ENCODE measurements around the gene DROSHA. TPM values are rescaled to one million over a fixed set of nuclear protein-coding genes. Genes with fewer than 3 reads are reported as not detected.

DROSHA gene
- total and polyA plus RNA-seq, 2 of the 4 experiments (the other 2 are of a cell fraction): 36.4 to 36.5 TPM

DNA sequence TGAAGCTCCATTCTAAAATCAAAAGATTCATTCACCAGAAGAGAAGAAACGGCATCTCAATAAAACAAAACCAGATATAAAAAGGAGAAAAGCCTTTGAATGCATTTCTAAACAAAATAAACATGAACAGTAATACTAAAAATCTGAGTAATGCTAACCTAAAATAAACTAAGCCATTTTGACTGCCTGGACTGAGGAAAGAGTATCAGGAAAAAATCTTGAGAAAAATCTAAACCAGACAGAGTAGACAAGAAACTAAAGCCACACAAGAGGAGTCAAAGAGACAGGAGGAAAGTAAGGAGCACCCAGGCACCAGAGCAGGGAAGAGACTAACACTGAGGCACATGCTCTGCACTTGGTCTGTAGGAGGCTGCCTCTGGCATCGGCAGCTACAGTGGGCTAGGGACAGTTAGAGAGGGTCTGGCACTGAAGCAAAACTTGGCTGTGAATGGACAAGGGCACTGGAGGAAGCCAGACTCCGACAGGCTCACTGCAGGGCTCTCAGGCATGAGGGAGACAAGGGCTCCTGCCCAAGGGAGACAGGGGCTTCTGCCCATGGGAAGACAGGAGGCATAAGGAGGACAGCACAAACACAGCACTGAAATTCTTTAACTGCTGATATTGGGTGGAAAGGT lies 50.2 kb downstream of the DROSHA start:
- peak overlapping the region; percentile 98 for H3K23ac ChIP-seq (ENCODE audit: low read depth, low read length)
- H3K27ac ChIP-seq (ENCODE audit: insufficient read depth, low read length): peak overlapping the region; percentile 100
- DNase-seq (peak; percentile 55), ATAC-seq (ENCODE audit: low read depth) (peak; percentile 81)
- H2BK15ac ChIP-seq (ENCODE audit: low read depth, low read length): peak overlapping the region; percentile 93; the same call in 2 of the 3 replicates
- peak overlapping the region; percentile 97 for H3K14ac ChIP-seq (replicated peaks; ENCODE audit: low read depth, low read length)
- H3K4ac ChIP-seq (ENCODE audit: low read depth, low read length): peak overlapping the region; percentile 99
- peak overlapping the region; percentile 95 for H3K18ac ChIP-seq (ENCODE audit: low read depth, low read length)
- H2AK5ac ChIP-seq (ENCODE audit: low read depth, low read length): peak overlapping the region; percentile 97
- dilution Hi-C loops (cut with HindIII; ENCODE audit: low sequenced_read_pairs, unreplicated experiment): no loop called here
- TF ChIP-seq CEBPB (IDR thresholded peaks at IDR 0.05; ENCODE audit: low read depth, low read length): no peak
- TF ChIP-seq CHD1 (IDR thresholded peaks at IDR 0.05; ENCODE audit: low read depth, low read length): no peak
- TF ChIP-seq, protein P1, sequence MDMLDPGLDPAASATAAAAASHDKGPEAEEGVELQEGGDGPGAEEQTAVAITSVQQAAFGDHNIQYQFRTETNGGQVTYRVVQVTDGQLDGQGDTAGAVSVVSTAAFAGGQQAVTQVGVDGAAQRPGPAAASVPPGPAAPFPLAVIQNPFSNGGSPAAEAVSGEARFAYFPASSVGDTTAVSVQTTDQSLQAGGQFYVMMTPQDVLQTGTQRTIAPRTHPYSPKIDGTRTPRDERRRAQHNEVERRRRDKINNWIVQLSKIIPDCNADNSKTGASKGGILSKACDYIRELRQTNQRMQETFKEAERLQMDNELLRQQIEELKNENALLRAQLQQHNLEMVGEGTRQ (IDR thresholded peaks at IDR 0.05; ENCODE audit: low read depth, low read length): no peak
- no peak for TF ChIP-seq RFX5 (IDR thresholded peaks at IDR 0.05; ENCODE audit: low read depth, low read length)
- H3K36me3 ChIP-seq (ENCODE audit: control insufficient read depth, insufficient read depth, low read length): peaks cover 11% of the 10 kb centered on the region
- H2BK120ac ChIP-seq (ENCODE audit: low read depth, low read length): peak overlapping the region; percentile 99
- ChIA-PET POLR2A (ENCODE audit: unreplicated experiment) (interaction anchor here (0.6 kb wide), 1 partner anchor 117 kb away, joined by 3 read pairs; no protein-coding TSS in a partner anchor), CTCF (interaction anchor here (0.6 kb wide), 1 partner anchor 20 kb away, joined by 3 read pairs; no protein-coding TSS in a partner anchor)
- peak overlapping the region; percentile 87 for H2AK9ac ChIP-seq (replicated peaks; ENCODE audit: low read depth, low read length, poor library complexity)
- 70% methylated on average over 2 of the region's 3 CpGs; no CpG with 5 or more reads in 1 of the 2 experiments for WGBS, 2 experiments (ENCODE audit: extremely low coverage in 2 of 2, insufficient read length in 1 of 2)
- H3K27me3 ChIP-seq (ENCODE audit: control insufficient read depth, insufficient read depth, low read length): no peaks in the 10 kb centered on the region
- H2AFZ ChIP-seq (replicated peaks; ENCODE audit: low read length, poor library complexity): peak overlapping the region; percentile 78
- peak overlapping the region; percentile 77 for H3K4me2 ChIP-seq (ENCODE audit: low read depth, low read length)
- in situ Hi-C loops (cut with MboI; ENCODE audit: low sequenced_read_pairs): loop anchor here (25.0 kb wide), 3 partner anchors 694 to 1444 kb away; no protein-coding TSS in a partner anchor
- H3K9me1 ChIP-seq (ENCODE audit: insufficient read depth, low read length): peaks cover 11% of the 10 kb centered on the region
- H3K79me1 ChIP-seq (ENCODE audit: low read depth in 1 of 2, low read length in 2 of 2): peaks cover 0 to 36% of the 10 kb centered on the region in 2 experiments; a peak in 2 of 4 replicates
- no peaks in the 10 kb centered on the region for H3K9me3 ChIP-seq (ENCODE audit: control insufficient read depth, insufficient read depth, low read length)
- H4K5ac ChIP-seq (ENCODE audit: low read depth, low read length): peak overlapping the region; percentile 94
- H3K56ac ChIP-seq (ENCODE audit: extremely low read depth, insufficient read depth, low read length): peak overlapping the region; percentile 92; the same call in 1 of the 2 replicates
- H2BK5ac ChIP-seq (ENCODE audit: low read depth, low read length, poor library complexity, severe bottlenecking): peak overlapping the region; percentile 100
- peak overlapping the region; percentile 96 for H2BK20ac ChIP-seq (ENCODE audit: low read depth, low read length)
- H4K91ac ChIP-seq (ENCODE audit: insufficient read depth, low read depth, low read length): peak overlapping the region; percentile 99
- intact Hi-C loops (cut with micrococcal nuclease): loop anchor here (2.0 to 5.0 kb wide), 2 partner anchors 39 to 1079 kb away; no protein-coding TSS in a partner anchor
- H3K4me3 ChIP-seq (ENCODE audit: insufficient read depth, low read depth, low read length): no peak overlapping the region
- BruUV-seq (replicated peaks): no TSS peak
- peak overlapping the region; percentile 92 for H3K9ac ChIP-seq (ENCODE audit: low read depth, low read length)
- peaks cover 24% of the 10 kb centered on the region for H3K4me1 ChIP-seq (ENCODE audit: control insufficient read depth, insufficient read depth, low read length)
- peak overlapping the region; percentile 88 to 91 for H4K8ac ChIP-seq (ENCODE audit: low read depth in 2 of 2, low read length in 2 of 2)
- no peaks in the 10 kb centered on the region for H4K20me1 ChIP-seq (ENCODE audit: insufficient read depth, low read length)
